Suppressor macrophage treated with lipopolysaccharide for 4 hours (primary cell): ENCODE results near the gene AP1S3.
"Not testable (repeated sequence)": the region's sequence is repeated elsewhere in the genome, so short reads cannot be mapped to it uniquely, and the experiment has no call there.

Experiments used
- DNase-seq: peaks from one replicate; pipeline ENCODE4 v3.0.0-alpha.2; 2020

Gene AP1S3

DNA sequence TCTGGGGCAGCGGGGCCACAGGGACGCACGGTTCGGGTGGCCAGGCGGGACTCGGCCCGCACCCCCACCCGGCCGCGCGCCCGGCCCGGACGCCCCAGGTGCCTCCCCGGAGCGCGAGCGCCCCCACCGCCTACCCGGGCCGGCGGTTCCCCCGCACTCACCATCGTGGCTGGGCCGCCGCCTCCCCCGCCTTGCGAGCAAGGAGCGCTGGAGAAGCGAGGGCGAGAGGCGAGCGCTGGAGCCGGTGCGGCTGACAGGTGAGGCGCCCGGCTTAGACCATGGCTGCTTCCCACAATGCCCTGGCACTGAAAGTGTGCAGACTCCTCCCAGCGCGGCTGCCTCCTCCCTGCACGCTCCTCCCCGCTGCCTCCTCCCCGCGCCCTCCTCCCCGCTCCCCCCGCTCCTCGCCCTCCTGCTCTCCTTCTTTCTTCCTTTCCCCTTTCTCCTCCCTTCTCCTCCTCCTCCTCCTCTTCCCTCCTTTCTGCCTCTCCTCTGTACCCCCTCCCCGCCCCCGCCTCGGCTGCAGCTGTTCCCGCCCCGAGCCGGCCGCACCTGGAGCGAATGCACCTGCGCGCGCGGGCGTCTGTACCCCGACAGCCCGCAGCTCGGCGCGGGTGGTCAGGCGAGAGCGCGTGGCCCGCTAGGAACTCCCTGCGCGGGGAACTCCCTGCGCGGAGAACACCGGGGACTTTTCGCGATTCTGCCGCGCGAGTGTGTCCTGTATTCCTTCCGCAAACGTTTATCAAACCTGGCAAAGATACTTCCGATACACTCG lies at the start of gene AP1S3:
Gene AP1S3 (minus strand): TSS at position 296 of the 775 bp plus-strand sequence. CDS start 132 bp downstream, at position 164.
- peak; percentile 46 for DNase-seq

- peak; percentile 46 for DNase-seq
Observed at GRCh38 chr2:223887127-223887526, 49.7 kb upstream of the AP1S3 start.

DNA sequence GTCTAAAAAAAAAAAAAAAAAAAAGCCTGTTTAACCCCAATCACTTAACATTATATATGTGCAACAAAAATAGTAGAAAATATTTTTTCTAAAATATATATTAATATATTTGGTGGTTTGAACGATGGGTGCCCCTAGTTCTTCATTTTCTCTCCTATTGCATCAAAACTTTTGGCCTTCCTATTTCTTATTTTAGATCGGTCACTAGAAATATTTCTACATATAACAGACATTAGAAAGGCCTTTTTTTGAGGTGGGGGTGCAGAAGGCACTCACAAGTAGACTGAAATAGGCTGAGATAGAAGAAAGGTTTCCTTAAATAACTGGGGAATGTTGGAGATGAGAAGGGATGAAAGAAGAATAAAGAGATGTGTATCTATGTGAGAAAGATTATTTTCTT lies 49.3 kb upstream of the AP1S3 start:
- DNase-seq, result no peak

DNA sequence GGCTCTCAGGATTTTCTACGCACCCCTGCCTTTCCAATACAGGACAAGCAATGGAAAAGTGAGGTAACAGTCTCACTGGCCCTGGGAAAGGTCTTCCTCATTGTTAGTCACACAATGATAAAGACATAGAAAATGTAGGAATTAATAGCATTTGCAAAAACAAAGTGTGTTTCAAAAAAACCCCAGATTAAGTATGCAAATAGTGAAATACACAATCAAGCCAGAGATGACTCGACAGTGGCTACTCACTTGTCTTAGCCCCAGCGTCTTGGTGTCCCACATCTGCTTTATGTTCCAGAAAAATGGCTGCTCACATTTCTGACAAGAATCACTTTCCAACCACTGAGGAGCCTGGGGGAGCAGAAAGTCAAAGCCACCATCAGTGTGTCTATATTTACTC lies 47.0 kb upstream of the AP1S3 start:
- peak; percentile 44 for DNase-seq

- DNase-seq, result no peak
Observed at GRCh38 chr2:223882715-223883114, 45.3 kb upstream of the AP1S3 start.

DNA sequence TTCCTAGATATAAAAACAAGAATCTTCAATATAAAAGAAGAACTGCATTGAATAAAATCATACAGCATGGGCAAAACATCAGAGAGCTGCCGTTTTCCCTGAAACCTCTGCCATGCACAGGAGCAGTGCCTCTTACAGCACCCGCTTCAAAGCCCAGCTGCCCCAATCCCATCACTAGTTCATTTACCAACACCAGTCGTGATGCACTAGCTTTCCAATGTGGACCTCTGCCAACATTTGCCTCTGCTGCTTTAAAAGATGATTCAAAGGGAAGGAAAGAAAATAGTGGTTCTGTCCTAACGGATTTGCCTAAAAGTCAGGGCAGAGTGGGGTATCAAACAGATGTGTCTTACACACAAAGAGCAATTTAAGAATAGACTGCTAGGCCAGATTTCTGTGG lies 43.4 kb upstream of the AP1S3 start:
- no peak for DNase-seq

DNA sequence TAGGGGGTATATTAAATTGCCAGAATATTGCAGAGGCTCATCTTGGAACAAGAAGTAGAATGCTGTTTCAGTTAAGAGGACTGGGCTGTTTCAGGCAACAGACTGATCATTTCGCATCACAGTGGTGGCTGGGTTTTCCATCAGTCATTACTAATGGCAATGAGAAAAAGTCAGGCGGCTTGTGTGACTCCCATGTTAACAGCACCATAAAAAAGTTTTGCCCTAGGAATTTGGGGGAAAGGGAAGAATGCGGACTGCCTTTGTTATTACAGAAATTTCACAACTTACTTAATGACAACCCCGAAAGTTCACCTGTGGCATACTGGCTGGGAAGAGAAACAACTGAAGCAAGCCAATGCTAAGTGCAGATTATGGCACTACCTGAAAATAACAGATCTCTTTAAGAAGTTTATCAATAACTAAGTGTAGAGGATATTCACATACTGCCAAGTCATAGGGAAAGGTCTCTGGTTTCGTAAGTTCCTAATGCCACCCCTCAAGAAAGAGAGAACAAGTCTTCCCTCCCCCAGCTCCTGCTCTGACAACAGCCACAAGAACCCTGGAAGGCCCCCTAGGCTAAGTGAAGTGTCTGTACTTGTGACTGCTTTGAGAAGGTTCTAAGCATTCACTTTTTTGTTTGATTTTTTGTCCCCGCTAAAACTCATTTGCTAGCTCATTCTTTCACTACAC lies 40.5 kb upstream of the AP1S3 start:
- DNase-seq, result peak; percentile 36

DNA sequence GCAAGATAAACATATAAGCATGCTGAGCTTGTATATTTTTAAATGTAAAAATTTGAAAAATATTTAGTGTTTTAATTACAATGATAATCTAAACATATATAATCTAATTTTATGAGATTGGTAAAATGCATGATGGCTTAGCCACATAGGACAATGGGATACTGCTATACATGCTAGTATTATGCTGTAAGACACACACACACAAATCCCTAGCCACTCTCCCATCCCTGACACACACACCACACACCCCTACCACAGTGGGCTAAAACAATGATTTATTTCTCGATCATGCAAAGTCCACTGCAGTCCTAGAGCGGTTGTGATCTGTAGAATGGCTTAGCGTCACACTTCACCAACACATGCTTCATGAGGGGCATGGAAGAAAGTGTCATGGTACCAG lies 36.3 kb upstream of the AP1S3 start:
- no peak for DNase-seq

DNA sequence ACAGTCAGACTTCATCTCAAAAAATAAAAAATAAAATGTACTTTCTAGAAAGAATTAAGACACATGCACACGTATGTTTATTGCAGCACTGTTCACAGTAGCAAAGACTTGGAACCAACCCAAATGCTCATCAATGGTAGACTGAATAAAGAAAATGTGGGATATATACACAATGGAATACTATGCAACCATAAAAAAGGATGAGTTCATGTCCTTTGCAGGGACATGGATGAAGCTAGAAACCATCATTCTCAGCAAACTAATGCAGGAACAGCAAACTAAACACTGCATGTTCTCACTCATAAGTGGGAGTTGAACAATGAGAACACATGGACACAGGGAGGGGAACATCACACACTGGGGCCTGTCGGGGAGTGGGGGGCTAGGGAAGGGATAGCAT lies 35.4 kb upstream of the AP1S3 start:
- not testable (repeated sequence) for DNase-seq

GRCh38 chr2:223871661-223872060 lies 34.3 kb upstream of the AP1S3 start:
- DNase-seq, result not testable (repeated sequence)

- peak; percentile 45 for DNase-seq
Observed at GRCh38 chr2:223870840-223871611, 33.6 kb upstream of the AP1S3 start.

DNA sequence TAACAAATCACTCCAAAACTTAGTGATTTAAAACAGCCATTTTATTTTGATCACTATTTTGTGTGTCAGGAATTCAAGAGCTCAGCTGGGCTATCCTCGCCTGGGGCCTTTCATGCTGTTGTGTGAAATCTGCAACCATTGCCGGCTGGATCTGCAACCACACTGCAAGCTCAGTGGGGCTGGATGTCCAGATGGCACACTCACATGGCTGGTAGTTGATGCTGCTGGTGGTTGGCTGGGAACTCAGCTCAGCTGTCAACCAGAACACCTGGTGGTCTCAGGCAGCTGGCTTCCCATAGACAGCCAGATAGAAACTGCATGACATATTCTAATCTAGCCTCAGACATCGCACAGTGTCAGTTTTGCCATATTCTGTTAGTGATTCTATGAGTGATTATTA lies 30.6 kb upstream of the AP1S3 start:
- DNase-seq, result no peak

DNA sequence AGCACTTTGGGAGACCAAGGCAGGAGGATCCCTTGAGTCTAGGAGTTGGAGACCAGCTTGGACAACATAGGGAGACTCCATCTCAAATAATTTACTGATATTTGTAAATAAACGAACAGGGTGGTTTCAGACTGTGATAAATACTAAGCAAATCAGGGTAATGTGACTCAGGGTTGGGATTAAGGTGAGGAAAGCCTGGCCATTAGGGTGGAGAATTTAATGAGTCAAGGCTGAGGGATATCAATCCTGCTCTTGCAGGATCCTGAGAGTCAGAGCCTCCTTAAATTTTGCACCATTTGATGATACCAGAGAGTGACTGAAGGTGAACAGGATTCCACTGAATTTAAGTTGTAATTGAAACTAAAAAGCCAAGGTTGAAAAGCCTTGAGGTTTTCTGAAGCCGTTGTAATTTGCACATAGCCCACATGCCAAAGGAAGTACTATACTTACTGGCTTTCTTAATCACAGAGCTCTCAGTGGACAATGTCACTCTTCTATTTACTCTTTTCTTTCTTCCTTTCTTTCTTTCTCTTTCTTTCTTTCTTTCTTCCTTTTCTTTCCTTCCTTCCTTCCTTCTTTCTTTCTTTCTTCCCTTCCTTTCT lies 28.6 kb upstream of the AP1S3 start:
- DNase-seq, result no peak

- no peak for DNase-seq
Observed at GRCh38 chr2:223865124-223865523, 27.7 kb upstream of the AP1S3 start.

DNA sequence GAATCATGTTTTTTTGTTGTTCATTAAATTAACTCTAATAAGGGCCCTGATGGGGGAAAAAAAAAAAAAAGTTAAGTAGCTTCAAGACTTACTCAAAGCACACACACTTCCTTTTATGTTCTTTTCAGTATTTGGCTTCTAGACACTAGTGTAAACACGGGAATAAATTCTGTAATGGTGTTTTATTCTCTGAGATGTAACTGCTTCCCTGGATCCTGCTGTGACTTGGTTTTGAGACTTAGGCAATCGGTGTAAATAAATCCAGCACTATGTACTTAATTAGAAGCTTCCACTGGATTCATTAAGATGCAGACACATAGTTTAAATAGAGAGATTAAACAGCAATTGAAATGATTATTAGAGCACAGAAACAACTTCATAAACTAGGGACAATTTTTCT lies 26.1 kb upstream of the AP1S3 start:
- no peak for DNase-seq

- DNase-seq, result no peak
Observed at GRCh38 chr2:223860809-223861738, 23.7 kb upstream of the AP1S3 start.

GRCh38 chr2:223859070-223859469 lies 21.7 kb upstream of the AP1S3 start:
- no peak for DNase-seq

DNA sequence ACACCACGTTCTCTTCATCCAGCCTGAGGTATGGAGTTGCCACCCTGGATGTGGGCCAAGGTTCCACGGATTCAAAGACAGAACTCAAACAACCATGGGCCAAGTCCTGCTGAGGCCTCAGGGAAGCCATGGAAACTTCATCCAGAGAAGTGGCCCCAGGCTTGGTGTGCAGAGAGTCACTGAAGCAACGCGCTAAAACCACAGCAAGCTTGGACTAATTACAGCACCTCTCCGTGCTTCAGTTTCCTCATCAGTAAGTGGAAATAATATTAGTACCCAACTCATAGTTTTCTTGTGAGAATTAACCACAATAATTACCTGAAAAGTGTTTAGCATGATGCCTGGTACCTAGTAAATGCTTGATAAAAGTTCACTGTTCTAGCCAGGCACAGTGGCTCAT lies 19.2 kb upstream of the AP1S3 start:
- DNase-seq, result no peak

DNA sequence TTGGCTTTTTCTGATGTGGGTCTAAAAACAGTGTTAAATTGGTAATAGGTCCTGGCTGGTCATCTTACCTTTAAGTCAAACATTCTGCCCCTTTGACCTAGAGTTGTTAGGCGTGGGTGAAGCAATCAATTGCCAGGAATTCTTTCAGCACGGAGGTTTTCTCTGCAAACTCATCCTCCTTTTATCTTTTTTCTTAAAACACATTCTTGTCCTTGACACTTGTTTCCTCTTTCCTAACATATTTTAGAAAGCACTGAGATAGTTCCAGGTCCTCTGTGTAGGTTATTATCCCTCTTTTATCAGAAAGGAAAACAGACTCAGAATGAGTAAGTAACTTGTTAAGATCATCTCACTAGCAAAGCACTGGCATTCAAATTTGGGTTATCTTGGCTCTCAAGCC lies 18.6 kb upstream of the AP1S3 start:
- no peak for DNase-seq

DNA sequence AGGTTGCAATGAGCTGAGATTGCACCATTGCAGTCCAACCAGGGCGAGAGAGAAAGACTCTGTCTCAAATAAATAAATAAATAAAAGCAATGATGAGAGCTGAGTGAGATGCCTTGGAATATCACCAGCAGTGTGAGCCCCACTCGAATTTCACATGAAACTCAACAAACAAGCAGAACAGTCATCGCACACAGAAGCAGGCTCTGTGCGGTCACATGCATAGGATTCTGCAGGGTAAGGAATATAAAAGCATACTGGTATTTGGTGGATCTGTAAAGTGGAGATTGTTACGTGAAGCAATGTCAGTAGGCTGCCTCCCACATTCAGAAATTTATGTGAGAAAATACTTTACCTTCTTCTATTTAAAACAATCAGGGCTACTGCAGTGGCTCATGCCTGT lies 18.0 kb upstream of the AP1S3 start:
- no peak for DNase-seq

GRCh38 chr2:223854741-223855140 lies 17.4 kb upstream of the AP1S3 start:
- DNase-seq, result no peak

DNA sequence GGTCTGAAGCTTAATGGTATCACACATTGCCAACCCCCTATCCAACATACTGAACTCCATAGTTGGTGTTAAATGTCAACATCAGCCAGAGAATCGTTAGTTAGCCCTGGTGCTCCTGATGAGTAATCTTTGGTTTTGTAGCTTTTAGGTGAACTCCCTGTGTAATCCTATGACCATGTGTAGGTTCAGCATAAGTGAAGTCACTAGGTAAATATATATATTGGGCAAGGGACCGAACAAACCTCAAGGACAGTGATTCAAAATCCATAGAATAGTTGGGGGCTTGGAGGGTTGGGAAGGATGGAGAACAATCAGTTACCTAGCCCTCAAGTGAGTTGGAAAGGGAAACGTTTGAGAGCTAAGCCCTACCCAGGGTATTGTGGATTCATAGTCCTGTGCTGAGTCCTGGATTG lies 16.0 kb upstream of the AP1S3 start:
- no peak for DNase-seq
